Epithelial cell of proximal tubule (primary cell): ENCODE measurements around the gene DAPK3. TPM values are rescaled to one million over a fixed set of nuclear protein-coding genes. Genes with fewer than 3 reads are reported as not detected.
"Not testable (repeated sequence)": the region's sequence is repeated elsewhere in the genome, so short reads cannot be mapped to it uniquely, and the experiment has no call there.

Source experiments
- DNase-seq: peaks from one replicate; pipeline ENCODE4 v3.0.0-alpha.2; 2011; ENCODE audit warnings: low read depth
- H3K4me3 ChIP-seq: 2 replicates; pipeline ENCODE4 v1.5.1; 2011; ENCODE audit warnings: low read depth, mild to moderate bottlenecking, low read length
- CTCF ChIP-seq: conservative IDR thresholded peaks from 2 replicates; pipeline ENCODE4 v1.5.1; 2012; ENCODE audit warnings: low read depth, mild to moderate bottlenecking, low read length
- total RNA-seq: library from RNA; depleted of rRNA; stranded (reverse); fragments of >200 nt; gene quantifications from 2 replicates; pipeline ENCODE4 v1.2.3, GENCODE V29; 2015

Gene DAPK3
- total RNA-seq, 1 donor from 2014 or later: 112 TPM

- H3K4me3 ChIP-seq: no peak overlapping the region
- TF ChIP-seq CTCF: no peak
- no peak for DNase-seq
Measured at GRCh38 chr19:3944018-3944721, 26.7 kb downstream of the DAPK3 start.

- no peak for TF ChIP-seq CTCF
- no peak overlapping the region for H3K4me3 ChIP-seq
- no peak for DNase-seq
Measured at GRCh38 chr19:3942790-3943409, 28.0 kb downstream of the DAPK3 start.

GRCh38 chr19:3938300-3938950 is 32.5 kb downstream of the DAPK3 start:
- not testable (repeated sequence) for DNase-seq

GRCh38 chr19:3936506-3937442 is 34.1 kb downstream of the DAPK3 start:
- DNase-seq: no peak
- no peak overlapping the region for H3K4me3 ChIP-seq
- TF ChIP-seq CTCF: no peak

More at GRCh38 chr19:3938300-3938950, 32.5 kb downstream of the DAPK3 start:
- not testable (repeated sequence) for H3K4me3 ChIP-seq

GRCh38 chr19:3932931-3933810 is 37.7 kb downstream of the DAPK3 start, which contains the start of gene NMRK2:
Gene NMRK2, plus strand, starts transcription at chr19:3933069. Its CDS starts 603 bp downstream, at chr19:3933672.
- no peak for DNase-seq
- no peak for TF ChIP-seq CTCF
- H3K4me3 ChIP-seq: no peak within 1 kb of the TSS

GRCh38 chr19:3931041-3931440 is 39.9 kb downstream of the DAPK3 start:
- no peak for TF ChIP-seq CTCF
- no peak overlapping the region for H3K4me3 ChIP-seq
- DNase-seq: no peak
